ENCODE measurements around the gene TMEM198.

TMEM198 gene

GRCh38 chr2:219567791-219568361, 24.0 kb downstream of the TMEM198 start (continued):
- TF ChIP-seq POU6F1 (CRISPR knock-in tag; IDR thresholded peaks at IDR 0.05; ENCODE audit: borderline replicate concordance, low read depth) (no peak), BACH2 (CRISPR knock-in tag; IDR thresholded peaks at IDR 0.05; ENCODE audit: borderline replicate concordance) (no peak), TCF4 (CRISPR knock-in tag; IDR thresholded peaks at IDR 0.05; ENCODE audit: borderline replicate concordance) (no peak), ZNF8 (CRISPR knock-in tag; IDR thresholded peaks at IDR 0.05) (no peak), SNAI2 (CRISPR knock-in tag; IDR thresholded peaks at IDR 0.05) (no peak)

- ATAC-seq: no peak
- TF ChIP-seq CSRNP3 (CRISPR knock-in tag; IDR thresholded peaks at IDR 0.05) (no peak), ARNTL (CRISPR knock-in tag; IDR thresholded peaks at IDR 0.05; ENCODE audit: borderline replicate concordance, low read depth) (no peak), CREB5 (CRISPR knock-in tag; IDR thresholded peaks at IDR 0.05; ENCODE audit: low read depth) (no peak), TOX (CRISPR knock-in tag; IDR thresholded peaks at IDR 0.05; ENCODE audit: borderline replicate concordance) (no peak), PPARA (CRISPR knock-in tag; IDR thresholded peaks at IDR 0.05; ENCODE audit: borderline replicate concordance) (no peak), GLIS3 (CRISPR knock-in tag; IDR thresholded peaks at IDR 0.05) (no peak), ZC3H10 (CRISPR knock-in tag; IDR thresholded peaks at IDR 0.05) (no peak), PATZ1 (CRISPR knock-in tag; IDR thresholded peaks at IDR 0.05; ENCODE audit: borderline replicate concordance) (no peak), POU6F1 (CRISPR knock-in tag; IDR thresholded peaks at IDR 0.05; ENCODE audit: borderline replicate concordance, low read depth) (no peak), ZFP30 (CRISPR knock-in tag; IDR thresholded peaks at IDR 0.05) (no peak), TSHZ2 (CRISPR knock-in tag; IDR thresholded peaks at IDR 0.05) (no peak), ZNF8 (CRISPR knock-in tag; IDR thresholded peaks at IDR 0.05) (no peak), ZNF70 (CRISPR knock-in tag; IDR thresholded peaks at IDR 0.05) (no peak), CSDC2 (CRISPR knock-in tag; IDR thresholded peaks at IDR 0.05) (no peak), ISL1 (CRISPR knock-in tag; IDR thresholded peaks at IDR 0.05) (no peak), ZFP3 (CRISPR knock-in tag; IDR thresholded peaks at IDR 0.05) (no peak), BACH2 (CRISPR knock-in tag; IDR thresholded peaks at IDR 0.05; ENCODE audit: borderline replicate concordance) (no peak), OSR1 (CRISPR knock-in tag; IDR thresholded peaks at IDR 0.05) (no peak), TCF4 (CRISPR knock-in tag; IDR thresholded peaks at IDR 0.05; ENCODE audit: borderline replicate concordance) (no peak)
Measured at GRCh38 chr2:219569041-219569440, 25.2 kb downstream of the TMEM198 start.
